HUES6 (cell line): Measurements from ENCODE around the gene HTRA3.

Experiments
- H3K27ac ChIP-seq: 2 replicates; pipeline ENCODE4 v1.7.0; 2013; ENCODE audit warnings: low read depth, mild to moderate bottlenecking, low read length, inconsistent platforms
- H3K27me3 ChIP-seq: 2 replicates; pipeline ENCODE4 v1.6.1; 2013; ENCODE audit warnings: low read length; ENCODE audit not compliant: control insufficient read depth, insufficient read depth
- H3K36me3 ChIP-seq: 2 replicates; pipeline ENCODE4 v1.6.1; 2013; ENCODE audit warnings: low read length; ENCODE audit not compliant: control insufficient read depth, insufficient read depth
- H3K4me1 ChIP-seq: 2 replicates; pipeline ENCODE4 v1.6.1; 2013; ENCODE audit warnings: low read length; ENCODE audit not compliant: control insufficient read depth, insufficient read depth
- H3K4me3 ChIP-seq: 2 replicates; pipeline ENCODE4 v1.5.1; 2013; ENCODE audit warnings: low read depth, low read length
- H3K9ac ChIP-seq: one replicate; pipeline ENCODE4 v1.6.1; 2013; ENCODE audit warnings: mild to moderate bottlenecking, low read length
- H3K9me3 ChIP-seq: 2 replicates; pipeline ENCODE4 v1.6.1; 2013; ENCODE audit warnings: low read depth, low read length; ENCODE audit not compliant: control insufficient read depth, insufficient read depth

HTRA3 gene

GRCh38 chr4:8317474-8317873, 47.9 kb downstream of the HTRA3 start:
- Histone ChIP-seq H3K9me3 (peaks cover 5% of the 10 kb centered on the region; the same call in 1 of the 2 replicates), H3K4me3 (no peak overlapping the region), H3K9ac (no peak overlapping the region), H3K36me3 (no peaks in the 10 kb centered on the region), H3K27ac (no peak overlapping the region), H3K27me3 (no peaks in the 10 kb centered on the region), H3K4me1 (peaks cover 22% of the 10 kb centered on the region)

- Histone ChIP-seq H3K4me3 (no peak overlapping the region), H3K9ac (no peak overlapping the region), H3K27ac (no peak overlapping the region), H3K36me3 (no peaks in the 10 kb centered on the region), H3K9me3 (no peaks in the 10 kb centered on the region), H3K4me1 (peaks cover 22% of the 10 kb centered on the region), H3K27me3 (no peaks in the 10 kb centered on the region)
Measured at GRCh38 chr4:8318509-8318908, 49.0 kb downstream of the HTRA3 start.

- H3K4me3 ChIP-seq: no peak overlapping the region
- H3K9me3 ChIP-seq: no peaks in the 10 kb centered on the region
- H3K4me1 ChIP-seq: peaks cover 22% of the 10 kb centered on the region
- H3K27ac ChIP-seq: no peak overlapping the region
- H3K27me3 ChIP-seq: no peaks in the 10 kb centered on the region
- no peak overlapping the region for H3K9ac ChIP-seq
- H3K36me3 ChIP-seq: no peaks in the 10 kb centered on the region
Measured at GRCh38 chr4:8319061-8319460, 49.5 kb downstream of the HTRA3 start.

GRCh38 chr4:8319731-8320385, 50.3 kb downstream of the HTRA3 start:
- Histone ChIP-seq H3K4me3 (no peak overlapping the region), H3K9ac (no peak overlapping the region), H3K9me3 (no peaks in the 10 kb centered on the region), H3K27me3 (no peaks in the 10 kb centered on the region), H3K27ac (no peak overlapping the region), H3K36me3 (no peaks in the 10 kb centered on the region), H3K4me1 (peaks cover 22% of the 10 kb centered on the region)

GRCh38 chr4:8320386-8320750, 50.8 kb downstream of the HTRA3 start:
- H3K36me3 ChIP-seq: no peaks in the 10 kb centered on the region
- H3K9ac ChIP-seq: no peak overlapping the region
- no peaks in the 10 kb centered on the region for H3K9me3 ChIP-seq
- H3K4me1 ChIP-seq: peaks cover 18% of the 10 kb centered on the region
- no peak overlapping the region for H3K27ac ChIP-seq
- H3K4me3 ChIP-seq: no peak overlapping the region
- no peaks in the 10 kb centered on the region for H3K27me3 ChIP-seq

- Histone ChIP-seq H3K9me3 (no peaks in the 10 kb centered on the region), H3K4me3 (no peak overlapping the region), H3K27me3 (no peaks in the 10 kb centered on the region), H3K36me3 (no peaks in the 10 kb centered on the region), H3K9ac (no peak overlapping the region), H3K4me1 (peaks cover 10% of the 10 kb centered on the region), H3K27ac (no peak overlapping the region)
Measured at GRCh38 chr4:8321220-8321619, 51.7 kb downstream of the HTRA3 start.

GRCh38 chr4:8321771-8322170, 52.2 kb downstream of the HTRA3 start:
- Histone ChIP-seq H3K9ac (no peak overlapping the region), H3K27me3 (no peaks in the 10 kb centered on the region), H3K9me3 (no peaks in the 10 kb centered on the region), H3K27ac (no peak overlapping the region), H3K36me3 (no peaks in the 10 kb centered on the region), H3K4me3 (no peak overlapping the region), H3K4me1 (peaks cover 4% of the 10 kb centered on the region)

GRCh38 chr4:8322794-8323704, 53.5 kb downstream of the HTRA3 start:
- Histone ChIP-seq H3K4me1 (no peaks in the 10 kb centered on the region), H3K36me3 (no peaks in the 10 kb centered on the region), H3K27ac (no peak overlapping the region), H3K27me3 (no peaks in the 10 kb centered on the region), H3K9ac (no peak overlapping the region), H3K4me3 (no peak overlapping the region), H3K9me3 (no peaks in the 10 kb centered on the region)

GRCh38 chr4:8323947-8324555, 54.5 kb downstream of the HTRA3 start:
- Histone ChIP-seq H3K9me3 (no peaks in the 10 kb centered on the region), H3K4me1 (no peaks in the 10 kb centered on the region), H3K27me3 (no peaks in the 10 kb centered on the region), H3K9ac (no peak overlapping the region), H3K27ac (no peak overlapping the region), H3K4me3 (no peak overlapping the region), H3K36me3 (no peaks in the 10 kb centered on the region)

- no peak overlapping the region for H3K27ac ChIP-seq
- no peak overlapping the region for H3K4me3 ChIP-seq
- no peaks in the 10 kb centered on the region for H3K27me3 ChIP-seq
- H3K9ac ChIP-seq: no peak overlapping the region
- no peaks in the 10 kb centered on the region for H3K9me3 ChIP-seq
- no peaks in the 10 kb centered on the region for H3K4me1 ChIP-seq
- H3K36me3 ChIP-seq: no peaks in the 10 kb centered on the region
Measured at GRCh38 chr4:8324640-8325239, 55.2 kb downstream of the HTRA3 start.
